T-cell (primary cell): ENCODE measurements around the gene CD1D. TPM values are rescaled to one million over a fixed set of nuclear protein-coding genes. Genes with fewer than 3 reads are reported as not detected.

Experiments used
- ATAC-seq, 4 experiments: fragments of 200-7000 bp in 3 of 4; fragments of 150-1000 bp in 1 of 4; cut with Tn5 transposase; replicated peaks in 1 of 4; 1 replicate in 3 of 4; 2 replicates in 1 of 4; pipeline ENCODE4 v1.10.0; 2021; ENCODE audit warnings: moderate library complexity in 3 of 4, mild to moderate bottlenecking in 2 of 4, moderate number of reproducible peaks in 1 of 4
- CTCF ChIA-PET, 2 donors: fragments of 300-600 bp; sonication (Branson Sonifier 250); formaldehyde crosslinking; loops; one replicate each; lab custom pipeline; 2022; ENCODE audit warnings: antibody characterized with exemption in 2 of 2; lab: Charles Lee
- POLR2A ChIA-PET, 2 donors: fragments of 300-600 bp; sonication (Branson Sonifier 250); formaldehyde crosslinking; loops; one replicate each; lab custom pipeline; 2022; ENCODE audit warnings: antibody characterized with exemption in 2 of 2; lab: Charles Lee
- DNase-seq, 35 experiments: peaks; one replicate each; pipeline versions ENCODE4 v3.0.0 to v3.0.0-alpha.2; 2013 to 2023
- H3K27ac ChIP-seq: one replicate; pipeline ENCODE4 v1.5.1; 2013; ENCODE audit warnings: low read length
- H3K27me3 ChIP-seq, 2 experiments: replicated peaks in 1 of 2; 1 replicate in 1 of 2; 2 replicates in 1 of 2; pipeline versions ENCODE4 v1.6.1 to v1.7.0; 2013; ENCODE audit warnings: low read length in 1 of 2, mixed read lengths in 1 of 2; ENCODE audit not compliant: control insufficient read depth in 2 of 2, insufficient read depth in 2 of 2; ENCODE audit errors: extremely low read depth in 1 of 2
- H3K36me3 ChIP-seq, 2 donors: 1 replicate in 1 of 2; 2 replicates in 1 of 2; pipeline versions ENCODE4 v1.6.1 to v1.7.0; 2013; ENCODE audit warnings: low read length in 1 of 2; ENCODE audit not compliant: control insufficient read depth in 2 of 2, insufficient read depth in 1 of 2; ENCODE audit errors: extremely low read depth in 1 of 2
- H3K4me1 ChIP-seq, 2 experiments: 1 replicate in 1 of 2; 2 replicates in 1 of 2; pipeline versions ENCODE4 v1.6.1 to v1.7.0; 2013; ENCODE audit warnings: low read length in 2 of 2, mixed read lengths in 1 of 2; ENCODE audit not compliant: insufficient read depth in 2 of 2, control insufficient read depth in 1 of 2; ENCODE audit errors: extremely low read depth in 1 of 2
- H3K4me3 ChIP-seq, 2 donors: 1 replicate in 1 of 2; 2 replicates in 1 of 2; pipeline versions ENCODE4 v1.5.1 to v1.7.0; 2013; ENCODE audit warnings: mild to moderate bottlenecking in 2 of 2, low read length in 1 of 2, moderate library complexity in 1 of 2; ENCODE audit not compliant: control insufficient read depth in 1 of 2; ENCODE audit errors: extremely low read depth in 1 of 2
- H3K9me3 ChIP-seq: 2 replicates; pipeline ENCODE4 v1.7.0; 2013
- H3K27ac Mint-ChIP-seq, 2 donors: one replicate each; pipeline ENCODE4 v1.8.0; 2020 to 2021; ENCODE audit warnings: mild to moderate bottlenecking in 2 of 2, mixed read lengths in 2 of 2
- H3K27me3 Mint-ChIP-seq, 2 donors: one replicate each; pipeline ENCODE4 v1.8.0; 2021 to 2022; ENCODE audit warnings: mixed read lengths in 2 of 2
- H3K36me3 Mint-ChIP-seq: one replicate; pipeline ENCODE4 v1.8.0; 2021; ENCODE audit warnings: mixed read lengths
- H3K4me1 Mint-ChIP-seq, 3 donors: one replicate each; pipeline ENCODE4 v1.8.0; 2020 to 2022; ENCODE audit warnings: mixed read lengths in 3 of 3, mild to moderate bottlenecking in 1 of 3
- H3K4me3 Mint-ChIP-seq, 3 donors: one replicate each; pipeline ENCODE4 v1.8.0; 2020 to 2022; ENCODE audit warnings: mild to moderate bottlenecking in 3 of 3, mixed read lengths in 3 of 3, moderate library complexity in 3 of 3
- H3K9me3 Mint-ChIP-seq, 3 donors: one replicate each; pipeline ENCODE4 v1.8.0; 2020 to 2022; ENCODE audit warnings: mixed read lengths in 3 of 3
- WGBS: methylation state at CpG from one replicate; pipeline ENCODE4 v1.1.5; 2013; ENCODE audit warnings: missing lambda C conversion rate; ENCODE audit not compliant: insufficient coverage; 5-methylcytosine and 5-hydroxymethylcytosine counted together
- total RNA-seq, 35 experiments: library from RNA in 6 of 35; stranded (reverse) in 6 of 35; fragments of 120-200 nt in 1 of 35; gene quantifications; one replicate each; pipeline versions ENCODE4 v1.2.1 to v1.2.4 and lab custom pipeline; 2013 to 2026

Gene CD1D
- total RNA-seq, 5 donors from 2014 or later (not counting 1 experiment from before 2014, with no cell fraction given), result 0.10 to 0.22 (median 0.20) TPM; not detected in 2

DNA sequence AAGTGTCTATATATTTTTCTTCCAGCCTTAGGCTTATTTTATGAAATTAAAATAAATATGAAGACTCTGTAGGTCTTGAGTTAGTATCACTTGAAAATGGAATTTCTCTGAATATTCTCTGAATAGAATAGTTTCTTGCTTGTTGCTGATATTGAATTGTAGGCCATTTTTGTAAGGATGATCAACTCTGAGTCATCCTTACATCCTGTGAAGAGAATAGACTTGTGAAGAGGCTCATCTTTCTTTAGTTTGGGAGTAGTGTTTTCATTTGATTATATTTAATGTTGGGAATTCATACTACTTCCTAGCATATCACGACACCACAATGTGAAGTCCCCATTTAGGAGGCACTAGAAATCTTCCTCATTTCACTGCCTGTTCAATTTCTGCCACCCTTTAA, 27.5 kb upstream of the CD1D start:
- Histone ChIP-seq H3K27me3 (peaks cover 0 to 4% of the 10 kb centered on the region in 2 experiments), H3K27ac (no peak overlapping the region), H3K4me3 (no peak overlapping the region), H3K9me3 (no peaks in the 10 kb centered on the region), H3K4me1 (peaks cover 4 to 16% of the 10 kb centered on the region in 2 experiments), H3K36me3 (no peaks in the 10 kb centered on the region)
- WGBS, result no CpG with 5 or more reads among the region's 1 CpG
- DNase-seq (no peak), ATAC-seq (no peak)
- Mint-ChIP-seq H3K4me1 (peaks cover 26 to 27% (median 26%) of the 10 kb centered on the region in 3 donors), H3K4me3 (no peak overlapping the region), H3K9me3 (no peaks in the 10 kb centered on the region), H3K27me3 (peaks cover 22 to 23% of the 10 kb centered on the region in 2 donors), H3K27ac (no peak overlapping the region), H3K36me3 (no peaks in the 10 kb centered on the region)
- POLR2A ChIA-PET, result interaction anchor here in 1 of 2 donors (0.5 kb wide), 1 partner anchor 111 kb away, joined by 3 read pairs; no protein-coding TSS in a partner anchor
- CTCF ChIA-PET, result interaction anchor here in 1 of 2 donors (0.6 kb wide), 2 partner anchors 31 to 864 kb away, joined by 3 read pairs; no protein-coding TSS in a partner anchor

DNA sequence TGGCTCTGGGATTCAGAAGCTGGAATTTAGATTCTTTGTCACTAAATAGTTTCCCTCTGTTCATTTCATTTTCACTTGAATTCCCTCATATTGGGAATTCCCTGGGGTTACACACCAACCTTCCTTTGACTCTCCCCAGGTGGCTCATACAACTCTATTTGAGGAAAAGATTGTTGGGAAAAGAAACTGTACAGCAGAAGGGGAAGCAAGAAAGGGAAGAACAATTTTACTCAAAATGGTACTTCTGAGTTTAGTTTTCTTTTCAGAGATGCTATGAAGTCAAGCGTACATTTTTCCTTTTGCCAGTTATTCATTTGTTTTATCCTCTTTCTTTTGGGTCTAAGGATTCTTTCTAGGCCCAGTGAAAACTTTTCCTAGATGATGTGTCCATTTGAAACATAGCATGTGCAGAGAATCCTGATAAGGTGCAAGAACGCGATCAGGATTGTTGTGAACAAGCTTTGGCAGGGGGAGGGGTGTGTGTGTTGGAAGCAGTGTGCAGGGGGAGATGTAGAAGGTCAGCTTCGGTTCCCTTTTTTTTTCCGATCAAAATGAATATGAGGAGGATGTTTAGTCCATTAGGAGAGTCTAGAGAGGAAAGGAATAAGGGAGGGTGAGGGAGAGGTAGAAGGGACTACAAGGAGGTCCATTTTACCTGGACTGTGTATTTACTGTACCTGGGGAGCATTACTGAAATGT, 26.8 kb upstream of the CD1D start:
- ATAC-seq, result no peak
- H3K27me3 Mint-ChIP-seq, result peaks cover 22 to 28% of the 10 kb centered on the region in 2 donors
- H3K36me3 Mint-ChIP-seq, result no peaks in the 10 kb centered on the region
- no peak overlapping the region for H3K4me3 ChIP-seq
- H3K4me1 ChIP-seq, result peaks cover 4 to 16% of the 10 kb centered on the region in 2 experiments
- no peak overlapping the region for H3K27ac Mint-ChIP-seq
- DNase-seq, result no peak
- no peaks in the 10 kb centered on the region for H3K9me3 Mint-ChIP-seq
- peaks cover 20 to 22% (median 21%) of the 10 kb centered on the region in 3 donors for H3K4me1 Mint-ChIP-seq
- ChIA-PET POLR2A (no interaction called here), CTCF (interaction anchor here in 1 of 2 donors (0.6 kb wide), 1 partner anchor 37 kb away, joined by 3 read pairs; no protein-coding TSS in a partner anchor)
- H3K9me3 ChIP-seq, result no peaks in the 10 kb centered on the region
- no peak overlapping the region for H3K27ac ChIP-seq
- H3K36me3 ChIP-seq, result no peaks in the 10 kb centered on the region
- no peak overlapping the region for H3K4me3 Mint-ChIP-seq
- WGBS, result 73% methylated on average over 5 of the region's 5 CpGs
- H3K27me3 ChIP-seq, result peaks cover 0 to 4% of the 10 kb centered on the region in 2 experiments

GRCh38 chr1:158154501-158154900, 26.2 kb upstream of the CD1D start:
- H3K27me3 ChIP-seq, result peaks cover 0 to 4% of the 10 kb centered on the region in 2 experiments
- no peak overlapping the region for H3K27ac ChIP-seq
- WGBS, result 100% methylated on average over 1 of the region's 3 CpGs

GRCh38 chr1:158155673-158156072, 25.0 kb upstream of the CD1D start:
- Histone ChIP-seq H3K4me3 (no peak overlapping the region), H3K9me3 (no peaks in the 10 kb centered on the region), H3K27ac (no peak overlapping the region), H3K36me3 (no peaks in the 10 kb centered on the region), H3K27me3 (peaks cover 0 to 4% of the 10 kb centered on the region in 2 experiments), H3K4me1 (peaks cover 0 to under 1% of the 10 kb centered on the region in 2 experiments)
- Mint-ChIP-seq H3K4me3 (no peak overlapping the region), H3K4me1 (peaks cover 3 to 5% (median 3%) of the 10 kb centered on the region in 3 donors), H3K36me3 (no peaks in the 10 kb centered on the region), H3K27ac (no peak overlapping the region), H3K9me3 (no peaks in the 10 kb centered on the region), H3K27me3 (peaks cover 29 to 33% of the 10 kb centered on the region in 2 donors)
- ChIA-PET CTCF (no interaction called here), POLR2A (no interaction called here)
- ATAC-seq (no peak), DNase-seq (no peak)
- WGBS, result no CpG with 5 or more reads among the region's 1 CpG

More at GRCh38 chr1:158154501-158154900, 26.2 kb upstream of the CD1D start:
- Mint-ChIP-seq H3K27me3 (peaks cover 23 to 28% of the 10 kb centered on the region in 2 donors), H3K36me3 (no peaks in the 10 kb centered on the region), H3K9me3 (no peaks in the 10 kb centered on the region), H3K4me1 (peaks cover 14 to 16% (median 15%) of the 10 kb centered on the region in 3 donors), H3K27ac (no peak overlapping the region), H3K4me3 (no peak overlapping the region)
- Histone ChIP-seq H3K36me3 (no peaks in the 10 kb centered on the region), H3K4me1 (peaks cover 4 to 11% of the 10 kb centered on the region in 2 experiments), H3K4me3 (no peak overlapping the region), H3K9me3 (no peaks in the 10 kb centered on the region)
- DNase-seq (no peak), ATAC-seq (no peak)
- ChIA-PET POLR2A (no interaction called here), CTCF (interaction anchor here in 1 of 2 donors (0.6 kb wide), 1 partner anchor 38 kb away, joined by 3 read pairs; no protein-coding TSS in a partner anchor)

GRCh38 chr1:158159597-158159996, 21.1 kb upstream of the CD1D start:
- Mint-ChIP-seq H3K4me1 (peaks cover 0 to 2% (median 0%) of the 10 kb centered on the region in 3 donors), H3K4me3 (no peak overlapping the region), H3K27me3 (peaks cover 45 to 55% of the 10 kb centered on the region in 2 donors), H3K36me3 (no peaks in the 10 kb centered on the region), H3K9me3 (no peaks in the 10 kb centered on the region), H3K27ac (no peak overlapping the region)
- no peaks in the 10 kb centered on the region for H3K9me3 ChIP-seq
- H3K27ac ChIP-seq, result no peak overlapping the region
- H3K36me3 ChIP-seq, result no peaks in the 10 kb centered on the region
- ATAC-seq (no peak), DNase-seq (no peak)
- no peak overlapping the region for H3K4me3 ChIP-seq
- peaks cover 0 to 7% of the 10 kb centered on the region in 2 experiments for H3K27me3 ChIP-seq
- H3K4me1 ChIP-seq, result no peaks in the 10 kb centered on the region
- POLR2A ChIA-PET, result no interaction called here
- CTCF ChIA-PET, result no interaction called here

DNA sequence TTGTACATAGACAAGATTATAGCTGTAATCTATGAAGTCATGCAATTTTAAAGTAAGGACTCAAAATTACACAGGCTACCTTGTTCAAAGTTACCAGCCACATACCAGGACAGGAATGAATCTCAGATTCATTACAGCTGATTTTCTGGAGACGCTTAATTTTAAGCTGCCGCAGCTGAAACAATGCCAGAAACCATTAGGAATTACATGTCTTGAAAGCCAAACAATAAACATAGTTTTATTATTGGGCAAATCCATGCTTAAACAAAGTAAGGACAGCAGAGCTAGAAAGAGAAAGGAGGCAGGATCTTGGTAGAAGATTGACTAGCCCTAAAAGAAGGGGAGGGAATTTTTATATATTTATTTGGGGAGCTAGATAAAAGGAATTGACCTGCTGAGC, 19.2 kb upstream of the CD1D start:
- WGBS, result no CpG with 5 or more reads among the region's 2 CpGs
- Mint-ChIP-seq H3K36me3 (no peaks in the 10 kb centered on the region), H3K4me1 (peaks cover 0 to 2% (median 0%) of the 10 kb centered on the region in 3 donors), H3K27ac (no peak overlapping the region), H3K27me3 (peaks cover 48 to 52% of the 10 kb centered on the region in 2 donors), H3K4me3 (no peak overlapping the region), H3K9me3 (no peaks in the 10 kb centered on the region)
- Histone ChIP-seq H3K4me1 (no peaks in the 10 kb centered on the region), H3K9me3 (no peaks in the 10 kb centered on the region), H3K36me3 (no peaks in the 10 kb centered on the region), H3K27me3 (peaks cover 0 to 7% of the 10 kb centered on the region in 2 experiments), H3K27ac (no peak overlapping the region), H3K4me3 (no peak overlapping the region)
- DNase-seq (no peak), ATAC-seq (no peak)
- POLR2A ChIA-PET, result interaction anchor here in 1 of 2 donors (0.6 kb wide), 1 partner anchor 86 kb away, joined by 3 read pairs; no protein-coding TSS in a partner anchor
- CTCF ChIA-PET, result interaction anchor here in 1 of 2 donors (0.6 kb wide), 1 partner anchor 504 kb away, joined by 3 read pairs; no protein-coding TSS in a partner anchor
